Body of pancreas (tissue), 4 donors: ENCODE results near the gene DHRS11.
A peak's percentile ranks its signal among the peaks of the same experiment; 100 is the strongest.

Experiments
- POLR2A ChIP-seq, 3 donors: fragments of 450-650 bp; IDR thresholded peaks; one replicate each; pipeline ENCODE4 v1.6.1; 2016; ENCODE audit warnings: antibody characterized with exemption in 3 of 3, mild to moderate bottlenecking in 2 of 3
- TF ChIP-seq, protein P1 (sequence below), 7 experiments: fragments of 450-650 bp in 4 of 7; fragments of 200-600 bp in 3 of 7; sonication (generic) in 3 of 7; IDR thresholded peaks; one replicate each; pipeline ENCODE4 v1.5.1; 2016 to 2019; ENCODE audit warnings: antibody characterized with exemption in 7 of 7

DNA sequence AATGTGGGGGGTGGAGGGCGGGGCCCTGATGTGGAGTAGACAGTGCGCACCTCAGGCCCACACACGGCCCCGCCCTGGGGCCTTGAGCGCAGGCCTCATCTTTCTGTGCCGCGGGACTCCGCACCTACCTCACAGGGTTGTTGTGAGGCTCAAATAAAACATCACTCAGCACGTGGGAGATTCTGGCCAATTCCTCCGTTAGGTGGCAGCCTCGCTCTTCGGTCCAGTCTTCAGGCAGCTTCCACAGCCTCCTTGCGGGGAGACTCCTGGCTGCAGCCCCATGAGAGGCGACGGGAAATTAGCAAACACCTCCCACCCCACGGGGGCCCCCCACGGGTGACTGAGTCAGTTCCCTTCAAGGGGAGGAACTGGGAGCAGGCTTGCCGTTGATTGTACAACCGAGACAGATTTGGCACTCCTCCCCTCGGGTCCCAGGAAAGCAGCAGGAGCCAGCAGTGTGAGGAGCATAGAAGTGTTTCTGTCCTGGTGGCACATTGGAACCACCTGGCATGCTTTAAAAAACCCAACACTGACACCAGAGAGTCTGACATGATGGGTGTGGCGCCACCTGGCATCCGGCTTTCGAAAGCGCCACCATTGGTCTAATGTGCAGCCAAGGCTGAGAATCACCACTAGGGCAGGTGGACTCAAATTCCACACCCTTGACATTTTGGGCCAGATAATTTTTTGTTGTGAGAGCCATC lies 17.3 kb downstream of the DHRS11 start:
- TF ChIP-seq, protein P1, sequence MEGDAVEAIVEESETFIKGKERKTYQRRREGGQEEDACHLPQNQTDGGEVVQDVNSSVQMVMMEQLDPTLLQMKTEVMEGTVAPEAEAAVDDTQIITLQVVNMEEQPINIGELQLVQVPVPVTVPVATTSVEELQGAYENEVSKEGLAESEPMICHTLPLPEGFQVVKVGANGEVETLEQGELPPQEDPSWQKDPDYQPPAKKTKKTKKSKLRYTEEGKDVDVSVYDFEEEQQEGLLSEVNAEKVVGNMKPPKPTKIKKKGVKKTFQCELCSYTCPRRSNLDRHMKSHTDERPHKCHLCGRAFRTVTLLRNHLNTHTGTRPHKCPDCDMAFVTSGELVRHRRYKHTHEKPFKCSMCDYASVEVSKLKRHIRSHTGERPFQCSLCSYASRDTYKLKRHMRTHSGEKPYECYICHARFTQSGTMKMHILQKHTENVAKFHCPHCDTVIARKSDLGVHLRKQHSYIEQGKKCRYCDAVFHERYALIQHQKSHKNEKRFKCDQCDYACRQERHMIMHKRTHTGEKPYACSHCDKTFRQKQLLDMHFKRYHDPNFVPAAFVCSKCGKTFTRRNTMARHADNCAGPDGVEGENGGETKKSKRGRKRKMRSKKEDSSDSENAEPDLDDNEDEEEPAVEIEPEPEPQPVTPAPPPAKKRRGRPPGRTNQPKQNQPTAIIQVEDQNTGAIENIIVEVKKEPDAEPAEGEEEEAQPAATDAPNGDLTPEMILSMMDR (IDR thresholded peaks at IDR 0.05): peak in 3 of 7 experiments; percentile 13 to 30 (median 26)
- TF ChIP-seq POLR2A (IDR thresholded peaks at IDR 0.05): no peak
